DMS114 treated with DMSO at 0.1 percent for 48 hours (cell line): Measurements from ENCODE around the gene SNRNP27.
"Not testable (repeated sequence)": the region's sequence is repeated elsewhere in the genome, so short reads cannot be mapped to it uniquely, and the experiment has no call there.

Experiments used
- DNase-seq: peaks from one replicate; lab custom pipeline; 2025; ENCODE audit not compliant: unreplicated experiment; lab: John Stamatoyannopoulos, UW

SNRNP27 gene

DNA sequence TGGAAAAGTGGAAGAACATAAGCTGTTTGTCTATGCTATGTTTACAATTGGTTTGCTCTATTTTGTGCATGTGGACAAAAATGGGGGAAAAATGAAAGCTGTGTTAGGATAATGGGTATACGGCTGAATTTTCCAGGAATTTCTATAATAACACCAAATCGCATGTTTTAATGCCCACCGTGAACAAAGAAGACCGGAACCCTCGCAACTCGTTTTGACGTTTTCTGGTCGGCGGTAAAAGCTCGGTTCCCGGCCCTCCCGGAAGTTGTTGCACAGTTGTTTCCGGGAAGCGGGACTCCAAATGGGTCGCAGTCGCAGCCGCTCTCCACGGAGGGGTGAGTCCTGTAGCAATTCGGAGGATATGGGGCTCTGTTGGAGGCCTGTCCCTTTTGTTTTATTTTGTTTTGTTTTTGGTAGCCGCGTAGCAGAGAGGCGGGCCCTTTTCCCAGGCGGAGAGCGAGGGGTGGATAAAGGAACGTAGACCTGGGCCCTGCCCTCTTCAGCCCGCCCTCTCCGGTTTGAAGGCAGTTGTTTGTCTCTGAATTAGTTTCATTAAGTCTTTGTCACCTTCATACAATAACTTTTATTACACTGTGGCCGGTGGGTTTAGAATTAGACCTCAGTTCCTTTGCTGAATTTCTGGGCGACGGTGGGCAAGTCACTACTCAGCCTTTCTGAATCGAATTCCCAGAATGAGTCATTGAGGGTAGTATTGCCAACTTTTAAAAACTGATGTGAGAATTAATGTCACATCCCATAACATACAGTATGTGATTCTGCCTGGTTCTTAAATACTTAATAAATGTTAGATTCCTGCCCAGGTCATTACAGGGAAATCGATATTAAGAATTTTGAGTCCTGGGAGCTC is at the start of gene SNRNP27:
Gene SNRNP27 (plus strand): TSS at position 273 of the 868 bp plus-strand sequence. CDS start 29 bp downstream, at position 302.
- DNase-seq, result peak; percentile 88

- DNase-seq, result no peak
These were observed 49.8 kb upstream of the SNRNP27 start for GRCh38 chr2:69843993-69844392.

DNA sequence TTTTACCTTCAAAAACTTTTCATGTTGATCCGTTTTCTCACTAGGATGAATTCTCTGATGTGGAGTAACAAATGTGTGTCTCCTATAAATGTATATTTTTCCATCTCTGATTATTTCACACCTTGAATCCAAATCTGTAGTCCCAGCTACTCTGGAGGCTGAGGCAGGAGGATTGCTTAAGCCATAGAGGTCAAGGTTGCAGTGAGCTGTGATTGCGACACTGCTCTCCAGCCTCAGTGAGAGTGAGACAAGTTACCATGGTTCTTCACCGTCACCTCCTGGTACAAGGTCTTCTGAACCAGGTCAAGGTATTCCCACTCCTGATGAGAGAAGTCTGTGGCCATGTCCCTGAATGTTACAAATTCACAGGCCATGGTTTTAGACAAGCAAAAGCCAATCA is 49.2 kb upstream of the SNRNP27 start:
- DNase-seq, result no peak

DNA sequence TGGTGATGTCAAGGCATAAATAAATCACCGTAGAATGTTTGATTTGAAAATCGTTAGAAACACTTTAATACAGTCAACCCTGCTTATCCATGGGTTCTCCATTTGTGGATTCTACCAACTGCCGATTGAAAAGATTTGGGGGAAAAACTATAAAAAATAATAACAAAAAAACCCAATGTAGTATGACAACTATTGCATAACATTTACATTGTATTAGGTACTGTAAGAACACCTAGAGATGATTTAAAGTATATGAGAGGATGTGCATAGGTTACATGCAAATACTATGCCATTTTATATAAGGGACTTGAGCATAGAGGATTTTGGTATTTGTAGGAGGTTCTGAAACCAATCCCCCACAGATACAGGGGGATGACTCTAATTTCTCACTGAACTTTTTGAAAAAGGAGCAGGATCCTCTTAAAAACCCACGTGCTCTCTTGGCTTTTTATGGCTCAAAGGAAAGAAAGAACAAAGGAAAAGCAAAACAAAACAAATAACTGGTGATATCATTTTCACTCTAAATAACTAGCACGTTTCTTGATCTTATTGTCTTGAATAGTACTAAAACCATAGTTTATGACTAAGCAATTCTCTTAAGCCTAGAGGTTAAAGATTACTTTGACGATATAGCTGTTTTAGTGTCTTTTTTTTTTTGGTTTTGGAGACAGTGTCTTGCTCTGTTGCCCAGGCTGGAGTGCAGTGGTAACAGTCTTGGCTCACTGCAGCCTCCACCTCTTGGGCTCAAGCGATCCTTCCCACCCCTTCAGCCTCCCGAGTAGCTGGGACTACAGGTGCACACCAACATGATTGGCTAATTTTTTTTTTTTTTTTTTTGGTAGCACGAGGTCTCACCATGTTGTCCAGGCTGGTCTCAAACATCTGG is 47.3 kb upstream of the SNRNP27 start:
- DNase-seq, result no peak

GRCh38 chr2:69847068-69847828 is 46.5 kb upstream of the SNRNP27 start:
- DNase-seq, result no peak

DNA sequence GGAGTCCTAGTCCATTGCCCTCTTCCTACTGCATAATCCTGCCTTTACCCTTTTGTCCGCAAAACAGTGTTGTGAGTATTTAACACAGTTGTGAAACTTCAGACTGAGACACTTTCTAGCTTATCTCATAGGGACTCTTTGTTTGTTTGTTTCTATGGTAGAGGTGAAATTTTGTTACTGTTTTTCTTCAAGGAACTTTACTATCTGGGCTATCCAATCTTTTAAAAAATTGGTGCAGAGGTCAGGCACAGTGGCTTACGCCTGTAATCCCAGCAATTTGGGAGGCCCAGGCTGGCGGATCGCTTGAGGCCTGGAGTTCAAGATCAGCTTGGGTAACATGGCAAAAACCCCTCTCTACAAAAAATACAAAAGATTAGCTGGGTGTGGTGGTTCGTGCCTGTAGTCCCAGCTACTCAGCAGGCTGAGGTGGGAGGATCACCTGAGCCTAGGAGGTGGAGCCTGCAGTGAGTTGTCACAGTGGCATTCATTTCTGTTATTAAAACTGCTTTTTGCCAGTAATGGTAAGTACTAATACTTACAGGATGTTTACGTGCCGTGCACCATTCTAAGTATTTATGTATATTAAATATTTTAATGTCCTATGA is 45.5 kb upstream of the SNRNP27 start:
- DNase-seq, result no peak

DNA sequence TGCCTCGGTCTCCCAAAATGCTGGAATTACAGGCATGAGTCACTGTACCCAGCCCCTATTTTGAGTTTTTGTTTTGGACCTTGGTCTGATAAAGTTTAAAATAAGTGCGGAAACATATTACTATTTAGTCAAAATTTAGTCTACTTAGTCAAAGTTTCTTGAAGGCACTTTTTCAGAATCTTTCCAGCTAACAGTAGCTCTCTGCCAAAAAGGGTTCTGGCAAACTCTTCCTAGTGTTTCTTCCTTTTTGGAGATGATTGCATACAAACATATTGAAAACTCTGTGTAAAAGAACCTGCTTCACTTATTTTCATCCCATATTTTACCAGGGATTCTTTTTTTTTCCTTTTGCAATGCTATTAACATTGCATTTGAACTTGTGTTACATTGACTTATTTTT is 35.5 kb upstream of the SNRNP27 start:
- no peak for DNase-seq

DNA sequence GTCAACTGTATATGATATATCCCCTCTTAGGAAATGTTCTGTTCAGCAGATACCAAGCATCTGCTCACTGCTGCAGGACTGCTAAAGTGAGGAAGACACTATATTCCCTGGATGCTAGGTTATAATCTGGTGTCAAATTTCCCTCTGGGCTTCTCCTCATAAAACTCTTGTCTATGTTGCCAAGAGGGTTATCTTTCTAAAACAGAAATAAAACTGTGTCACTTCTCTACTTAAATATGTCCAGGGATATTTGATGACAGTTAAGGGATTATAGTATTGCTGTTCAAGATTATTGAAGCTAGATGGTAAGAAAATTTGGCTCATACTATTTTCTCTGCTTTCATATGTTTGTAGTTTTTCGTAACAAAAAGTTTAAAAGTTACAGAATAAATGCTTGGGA is 30.5 kb upstream of the SNRNP27 start:
- no peak for DNase-seq

GRCh38 chr2:69888451-69888850 is 5.3 kb upstream of the SNRNP27 start:
- DNase-seq, result no peak

GRCh38 chr2:69889302-69889701 is 4.5 kb upstream of the SNRNP27 start:
- no peak for DNase-seq

GRCh38 chr2:69890881-69891280 is 2.9 kb upstream of the SNRNP27 start:
- DNase-seq, result no peak

DNA sequence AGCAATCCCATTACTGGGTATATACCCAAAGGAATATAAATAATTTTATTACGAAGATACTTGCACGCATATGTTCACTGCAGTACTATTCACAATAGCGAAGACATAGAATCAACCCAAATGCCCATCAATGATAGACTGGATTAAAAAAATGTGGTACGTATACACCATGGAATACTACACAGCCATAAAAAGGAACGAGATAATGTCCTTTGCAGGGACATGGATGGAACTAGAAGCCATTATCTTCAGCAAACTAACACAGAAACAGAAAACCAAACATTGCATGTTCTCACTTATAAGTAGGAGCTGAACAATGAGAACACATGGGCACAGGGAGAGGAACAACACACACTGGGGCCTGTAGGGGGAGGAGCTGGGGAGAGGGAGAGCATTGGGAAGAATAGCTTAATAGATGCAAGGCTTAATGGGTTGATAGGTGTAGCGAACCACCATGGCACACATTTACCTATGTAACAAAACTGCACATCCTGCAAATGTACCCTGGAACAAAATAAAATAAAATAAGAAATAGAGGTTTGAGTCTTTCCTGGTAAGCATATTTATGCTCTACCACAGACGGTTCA is 825 bp upstream of the SNRNP27 start:
- not testable (repeated sequence) for DNase-seq

GRCh38 chr2:69894737-69895136 is 981 bp downstream of the SNRNP27 start:
- DNase-seq, result not testable (repeated sequence)

DNA sequence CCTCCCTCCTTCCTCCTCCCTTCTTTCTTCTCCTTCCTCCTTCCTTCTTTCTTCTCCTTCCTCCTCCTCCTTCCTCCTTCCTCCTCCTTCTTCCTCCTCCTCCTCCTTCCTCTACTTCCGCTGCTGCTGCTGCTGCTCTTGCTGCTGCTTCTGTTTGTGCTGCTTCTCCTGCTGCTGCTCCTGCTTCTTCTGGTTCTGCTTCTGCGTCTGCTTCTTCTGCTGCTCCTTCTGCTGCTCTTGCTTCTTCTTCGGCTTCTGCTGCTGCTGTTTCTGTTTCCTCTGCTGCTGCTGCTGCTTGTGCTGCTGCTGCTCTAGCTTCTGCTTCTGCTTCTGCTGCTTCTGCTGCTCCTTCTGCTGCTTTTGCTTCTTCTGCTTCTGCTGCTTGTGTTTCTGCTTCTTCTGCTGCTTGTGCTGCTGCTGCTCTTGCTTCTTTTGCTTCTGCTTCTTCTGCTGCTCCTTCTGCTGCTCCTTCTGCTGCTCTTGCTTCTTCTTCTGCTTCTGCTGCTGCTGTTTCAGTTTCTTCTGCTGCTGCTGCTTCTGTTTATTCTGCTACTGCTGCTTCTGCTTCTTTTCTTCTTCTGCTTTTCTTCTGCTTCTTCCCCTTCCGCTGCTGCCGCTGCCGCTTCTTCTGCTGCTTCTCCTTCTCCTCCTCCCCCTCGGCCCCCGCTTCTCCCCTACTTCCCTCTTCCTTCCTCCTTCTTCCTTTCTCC is 8.6 kb downstream of the SNRNP27 start:
- DNase-seq, result peak; percentile 40

GRCh38 chr2:69907216-69907615 is 13.5 kb downstream of the SNRNP27 start:
- DNase-seq, result no peak

- DNase-seq, result peak; percentile 78
These were observed 18.3 kb downstream of the SNRNP27 start for GRCh38 chr2:69911985-69912563.

- peak; percentile 100 for DNase-seq
These were observed 20.6 kb downstream of the SNRNP27 start for GRCh38 chr2:69914164-69914949.
